ENCODE results near the gene EEA1. TPM values are rescaled to one million over a fixed set of nuclear protein-coding genes. Genes with fewer than 3 reads are reported as not detected.

The EEA1 gene
- total RNA-seq, 3 donors from 2014 or later, result 23.4 to 52.8 (median 27.2) TPM

DNA sequence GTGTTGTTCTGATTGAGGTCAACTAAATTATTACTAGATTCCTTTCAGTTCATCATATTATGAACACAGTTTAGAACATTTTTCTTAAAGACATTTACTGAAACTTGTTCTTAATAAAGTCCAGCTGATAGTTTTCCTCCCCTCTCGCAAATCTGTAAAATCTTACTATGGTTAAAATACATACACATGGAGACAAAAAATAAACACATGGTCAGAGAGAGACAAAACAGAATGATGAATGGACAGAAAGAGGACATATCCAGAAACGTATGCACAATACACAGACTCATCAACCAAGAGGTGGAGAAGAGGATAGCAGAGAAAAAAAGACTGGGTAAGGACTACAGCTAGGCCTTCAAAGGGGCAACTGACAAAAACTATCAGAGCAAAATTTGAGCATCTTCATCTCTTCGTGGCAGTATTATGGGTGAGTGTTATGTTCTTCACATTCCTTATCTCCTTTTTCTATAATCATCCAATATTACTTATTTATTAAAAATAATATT, 38.4 kb downstream of the EEA1 start:
- H3K27ac ChIP-seq, result no peak overlapping the region
- no peaks in the 10 kb centered on the region for H3K4me1 ChIP-seq
- no peaks in the 10 kb centered on the region for H3K27me3 ChIP-seq
- H3K36me3 ChIP-seq, result no peaks in the 10 kb centered on the region
- no peaks in the 10 kb centered on the region for H3K9me3 ChIP-seq
- no peak overlapping the region for H3K4me3 ChIP-seq
- TF ChIP-seq, protein P1, sequence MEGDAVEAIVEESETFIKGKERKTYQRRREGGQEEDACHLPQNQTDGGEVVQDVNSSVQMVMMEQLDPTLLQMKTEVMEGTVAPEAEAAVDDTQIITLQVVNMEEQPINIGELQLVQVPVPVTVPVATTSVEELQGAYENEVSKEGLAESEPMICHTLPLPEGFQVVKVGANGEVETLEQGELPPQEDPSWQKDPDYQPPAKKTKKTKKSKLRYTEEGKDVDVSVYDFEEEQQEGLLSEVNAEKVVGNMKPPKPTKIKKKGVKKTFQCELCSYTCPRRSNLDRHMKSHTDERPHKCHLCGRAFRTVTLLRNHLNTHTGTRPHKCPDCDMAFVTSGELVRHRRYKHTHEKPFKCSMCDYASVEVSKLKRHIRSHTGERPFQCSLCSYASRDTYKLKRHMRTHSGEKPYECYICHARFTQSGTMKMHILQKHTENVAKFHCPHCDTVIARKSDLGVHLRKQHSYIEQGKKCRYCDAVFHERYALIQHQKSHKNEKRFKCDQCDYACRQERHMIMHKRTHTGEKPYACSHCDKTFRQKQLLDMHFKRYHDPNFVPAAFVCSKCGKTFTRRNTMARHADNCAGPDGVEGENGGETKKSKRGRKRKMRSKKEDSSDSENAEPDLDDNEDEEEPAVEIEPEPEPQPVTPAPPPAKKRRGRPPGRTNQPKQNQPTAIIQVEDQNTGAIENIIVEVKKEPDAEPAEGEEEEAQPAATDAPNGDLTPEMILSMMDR (IDR thresholded peaks at IDR 0.05), result no peak
- TF ChIP-seq POLR2A (IDR thresholded peaks at IDR 0.05) (no peak), POLR2AphosphoS5 (IDR thresholded peaks at IDR 0.05) (no peak)
- intact Hi-C loops (cut with DNase I; ENCODE audit: low total_unique reads), result no loop called here
- no peak for DNase-seq (ENCODE audit: low spot score in 2 of 2)

DNA sequence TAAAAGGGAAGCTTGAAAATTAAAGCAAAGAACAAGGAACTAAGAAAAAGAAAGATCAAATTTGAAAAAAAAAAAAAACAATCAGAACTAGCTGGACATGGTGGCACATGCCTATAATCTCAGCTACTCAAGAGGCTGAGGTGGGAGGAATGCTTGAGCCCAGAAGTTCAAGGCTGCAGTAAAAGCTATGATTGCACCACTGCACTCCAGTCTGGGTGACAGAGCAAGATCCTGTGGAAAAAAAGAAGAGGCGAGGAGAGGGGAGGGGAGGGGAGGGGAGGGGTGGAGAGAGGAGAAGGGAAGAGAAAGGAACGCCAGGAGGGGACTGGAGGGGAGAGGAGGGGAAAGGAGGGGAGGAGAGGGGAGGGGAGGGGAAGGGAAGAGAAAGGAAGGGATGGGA, 43.0 kb downstream of the EEA1 start:
- Histone ChIP-seq H3K27me3 (no peaks in the 10 kb centered on the region), H3K4me3 (no peak overlapping the region), H3K27ac (no peak overlapping the region), H3K36me3 (no peaks in the 10 kb centered on the region), H3K4me1 (no peaks in the 10 kb centered on the region), H3K9me3 (no peaks in the 10 kb centered on the region)
- TF ChIP-seq, protein P1 (IDR thresholded peaks at IDR 0.05), result no peak
- no peak for DNase-seq (ENCODE audit: low spot score in 2 of 2)
- intact Hi-C loops (cut with DNase I; ENCODE audit: low total_unique reads), result no loop called here

DNA sequence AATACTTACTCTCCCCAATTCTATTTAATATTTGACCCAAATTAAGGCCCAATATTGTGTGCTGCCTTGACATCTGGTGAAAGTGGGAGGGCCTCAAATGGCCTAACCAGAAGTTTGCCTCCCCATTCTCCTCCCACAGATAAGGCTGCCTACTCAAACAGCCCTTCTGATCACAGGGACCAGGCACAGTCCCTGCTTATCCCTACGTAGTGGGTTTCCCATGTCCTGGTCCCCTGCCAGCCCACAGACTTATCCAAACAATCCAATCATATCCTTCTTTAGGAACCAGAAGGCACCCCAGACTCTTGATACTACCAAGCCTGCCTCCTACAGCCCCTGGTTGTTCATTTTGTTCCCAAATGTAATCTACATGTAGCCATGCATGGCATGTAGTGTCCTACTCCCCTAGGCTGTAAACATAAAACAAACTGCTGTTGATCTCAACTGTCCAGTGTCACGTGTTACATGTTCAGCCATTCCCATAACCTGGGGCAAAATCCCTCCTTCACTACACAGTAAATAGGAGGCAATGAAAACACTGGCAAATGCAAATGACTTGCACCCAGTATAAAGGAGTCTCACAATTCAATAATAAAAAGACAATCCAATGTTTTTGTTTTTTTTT, 49.3 kb downstream of the EEA1 start:
- no peaks in the 10 kb centered on the region for H3K36me3 ChIP-seq
- TF ChIP-seq POLR2A (IDR thresholded peaks at IDR 0.05), result no peak
- no peak for TF ChIP-seq POLR2AphosphoS5 (IDR thresholded peaks at IDR 0.05)
- TF ChIP-seq, protein P1 (IDR thresholded peaks at IDR 0.05), result no peak
- H3K27ac ChIP-seq, result no peak overlapping the region
- H3K27me3 ChIP-seq, result no peaks in the 10 kb centered on the region
- DNase-seq (ENCODE audit: low spot score in 2 of 2), result no peak
- no peaks in the 10 kb centered on the region for H3K4me1 ChIP-seq
- intact Hi-C loops (cut with DNase I; ENCODE audit: low total_unique reads), result no loop called here
- H3K9me3 ChIP-seq, result peaks cover 0 to 6% of the 10 kb centered on the region in 2 donors
- H3K4me3 ChIP-seq, result no peak overlapping the region

DNA sequence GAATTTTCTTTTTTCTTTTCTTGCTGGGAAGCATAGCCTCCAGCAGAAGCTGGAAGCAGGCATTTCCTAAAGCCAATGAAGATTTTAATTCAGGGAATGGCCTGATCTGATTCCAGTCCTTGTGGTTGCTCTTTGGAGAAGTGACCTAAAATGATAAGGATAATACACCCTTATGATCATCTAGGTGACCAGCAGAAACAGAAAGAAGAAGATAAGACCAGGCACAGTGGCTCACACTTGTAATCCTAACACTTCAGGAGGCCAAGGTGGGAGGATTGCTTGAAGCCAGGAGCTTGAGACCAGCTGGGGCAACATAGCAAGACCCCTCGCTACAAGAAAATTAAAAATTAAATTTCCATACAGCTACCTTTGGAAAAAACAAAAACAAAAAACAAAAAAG, 51.2 kb downstream of the EEA1 start:
- H3K4me3 ChIP-seq, result no peak overlapping the region
- no peaks in the 10 kb centered on the region for H3K36me3 ChIP-seq
- H3K9me3 ChIP-seq, result peaks cover 0 to 6% of the 10 kb centered on the region in 2 donors
- H3K27me3 ChIP-seq, result no peaks in the 10 kb centered on the region
- DNase-seq (ENCODE audit: low spot score in 2 of 2), result no peak
- no peaks in the 10 kb centered on the region for H3K4me1 ChIP-seq
- intact Hi-C loops (cut with DNase I; ENCODE audit: low total_unique reads), result no loop called here
- H3K27ac ChIP-seq, result no peak overlapping the region
- TF ChIP-seq POLR2AphosphoS5 (IDR thresholded peaks at IDR 0.05) (no peak), POLR2A (IDR thresholded peaks at IDR 0.05) (no peak)

DNA sequence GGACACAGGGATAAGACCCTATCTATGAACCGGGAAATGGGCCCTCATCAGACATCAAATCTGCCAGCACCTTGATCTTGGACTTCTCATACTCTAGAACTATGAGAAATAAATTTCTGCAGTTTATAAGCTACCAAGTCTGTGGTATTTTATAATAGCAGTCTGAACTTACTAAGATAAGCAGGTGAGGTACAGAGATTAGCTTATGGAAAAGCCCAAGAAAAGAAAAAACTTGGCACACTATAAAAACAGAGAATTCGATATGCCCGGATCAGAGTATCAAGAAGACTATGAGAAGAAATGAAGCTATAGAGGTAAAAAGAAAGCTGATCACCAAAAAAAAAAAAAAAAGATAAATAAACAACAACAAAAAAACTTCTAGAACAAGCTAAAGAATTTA, 52.6 kb downstream of the EEA1 start:
- Histone ChIP-seq H3K9me3 (peaks cover 0 to 6% of the 10 kb centered on the region in 2 donors), H3K4me3 (no peak overlapping the region), H3K27me3 (no peaks in the 10 kb centered on the region), H3K27ac (no peak overlapping the region), H3K4me1 (no peaks in the 10 kb centered on the region), H3K36me3 (no peaks in the 10 kb centered on the region)
- no peak for DNase-seq (ENCODE audit: low spot score in 2 of 2)
- TF ChIP-seq POLR2AphosphoS5 (IDR thresholded peaks at IDR 0.05) (no peak), POLR2A (IDR thresholded peaks at IDR 0.05) (no peak)
- TF ChIP-seq, protein P1 (IDR thresholded peaks at IDR 0.05), result no peak
- intact Hi-C loops (cut with DNase I; ENCODE audit: low total_unique reads), result no loop called here
